ENCODE data around the gene ZAP70. TPM values are rescaled to one million over a fixed set of nuclear protein-coding genes. Genes with fewer than 3 reads are reported as not detected.
A peak's percentile ranks its signal among the peaks of the same experiment; 100 is the strongest.

ZAP70 gene
- 1 to 10 TPM in 1 of 2 donors, under 1 TPM in 1; 0.86 to 1.4 TPM for total RNA-seq

DNA sequence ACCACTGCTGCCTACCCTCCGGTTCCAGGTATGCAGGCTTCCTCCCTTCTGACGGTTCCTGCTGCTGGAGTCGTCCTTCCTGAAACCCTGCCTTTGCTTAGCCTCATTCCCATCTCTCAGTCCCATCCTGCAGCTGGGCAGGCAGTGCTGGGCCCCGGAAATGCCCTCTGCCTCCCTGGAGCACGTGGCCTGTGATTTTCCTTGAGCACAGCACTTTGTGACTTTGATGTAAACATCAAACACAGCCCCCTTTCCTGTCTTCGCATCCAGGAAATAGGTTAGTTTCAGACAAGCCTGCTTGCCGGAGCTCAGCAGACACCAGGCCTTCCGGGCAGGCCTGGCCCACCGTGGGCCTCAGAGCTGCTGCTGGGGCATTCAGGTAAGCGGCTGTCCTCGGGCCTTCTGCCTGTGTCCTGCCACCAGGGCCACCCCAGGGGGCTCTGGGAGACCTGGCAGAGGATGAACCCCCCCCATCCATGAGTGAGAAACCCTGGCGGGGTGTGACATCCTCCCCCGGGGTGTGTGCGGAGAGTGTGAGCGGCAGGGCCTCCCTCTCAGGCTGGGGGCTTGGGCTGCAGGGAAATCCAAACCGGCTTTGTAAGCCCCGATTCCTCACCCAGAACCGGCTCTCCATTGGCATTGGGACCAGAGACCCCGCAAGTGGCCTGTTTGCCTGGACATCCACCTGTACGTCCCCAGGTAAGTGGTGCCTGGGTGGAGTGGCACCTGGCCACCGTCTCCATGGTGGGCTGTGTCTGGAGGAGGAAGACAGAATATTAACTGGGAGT, at the start of gene ZAP70:
ZAP70 (plus strand) TSS at position 281 of the 788 bp plus-strand sequence. CDS start 10,461 bp downstream, outside the sequence.
- H3K4me3 ChIP-seq, result no peak within 1 kb of the TSS
- DNase-seq (ENCODE audit: low spot score), result no peak

DNA sequence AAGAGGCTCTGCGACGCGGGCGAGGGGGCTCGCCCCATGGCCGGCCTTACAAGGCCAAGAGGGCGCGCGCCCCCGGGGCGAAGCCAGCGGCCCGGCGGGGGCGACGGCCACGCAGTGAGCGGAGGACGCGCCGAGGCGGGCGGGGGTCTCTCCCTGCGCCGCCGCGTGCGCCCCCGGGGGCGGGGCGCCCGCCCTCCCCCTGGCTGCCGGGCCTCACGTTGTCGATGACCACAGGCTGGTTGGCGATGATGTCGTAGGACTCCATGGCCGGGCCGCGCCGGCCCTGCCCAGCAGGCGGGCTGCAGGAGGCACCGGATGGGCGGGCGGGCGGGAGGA, 49.8 kb upstream of the ZAP70 start:
- TF ChIP-seq CTCF (IDR thresholded peaks at IDR 0.05), result no peak
- Histone ChIP-seq H3K27ac (peak overlapping the region; percentile 96 to 99), H3K4me1 (peaks cover 0 to 43% of the 10 kb centered on the region in 2 donors), H3K36me3 (peaks cover 12% of the 10 kb centered on the region), H3K4me3 (peak overlapping the region; percentile 59 to 72), H3K9me3 (no peaks in the 10 kb centered on the region), H3K27me3 (no peaks in the 10 kb centered on the region)
- no peak for DNase-seq (ENCODE audit: low spot score)

More for the DNA sequence above, at the start of gene ZAP70:
- Histone ChIP-seq H3K4me1 (no peaks in the 10 kb centered on the region), H3K36me3 (no peaks in the 10 kb centered on the region), H3K27me3 (no peaks in the 10 kb centered on the region), H3K9me3 (no peaks in the 10 kb centered on the region), H3K27ac (no peak within 1 kb of the TSS)
- TF ChIP-seq CTCF (IDR thresholded peaks at IDR 0.05), result no peak

GRCh38 chr2:97663962-97664635, 49.3 kb upstream of the ZAP70 start, which contains the start of gene ACTR1B:
TSS of gene ACTR1B (minus strand) at chr2:97664044. CDS start at chr2:97663890, 154 bp downstream.
- Histone ChIP-seq H3K27me3 (no peaks in the 10 kb centered on the region), H3K4me3 (peak within 1 kb of the TSS; percentile 59 to 72), H3K36me3 (peaks cover 7% of the 10 kb centered on the region), H3K4me1 (peaks cover 0 to 43% of the 10 kb centered on the region in 2 donors), H3K27ac (peak within 1 kb of the TSS; percentile 96 to 99), H3K9me3 (no peaks in the 10 kb centered on the region)
- peak; percentile 99 for DNase-seq (ENCODE audit: low spot score)
- peak; percentile 65 to 68 for TF ChIP-seq CTCF (IDR thresholded peaks at IDR 0.05)

DNA sequence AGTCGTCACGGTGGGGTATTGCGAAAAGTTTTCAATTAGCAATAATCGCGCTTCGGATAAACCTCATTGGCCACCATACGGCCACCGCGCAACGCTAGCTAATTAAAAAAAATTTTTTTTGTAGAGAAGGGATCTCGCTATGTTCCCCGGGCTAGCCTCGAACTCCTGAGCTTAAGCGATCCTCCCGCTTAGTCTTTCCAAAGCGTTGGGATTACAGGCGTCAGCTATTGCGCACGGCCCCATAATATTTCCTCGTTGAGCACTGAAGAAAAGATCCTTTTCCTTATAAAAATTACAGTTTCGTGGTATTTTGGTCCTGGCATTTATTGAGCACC, 48.8 kb upstream of the ZAP70 start:
- no peak for DNase-seq (ENCODE audit: low spot score)
- Histone ChIP-seq H3K36me3 (peaks cover 5% of the 10 kb centered on the region), H3K9me3 (no peaks in the 10 kb centered on the region), H3K4me3 (peak overlapping the region; percentile 59 to 72), H3K27ac (peak overlapping the region; percentile 96 to 99), H3K27me3 (no peaks in the 10 kb centered on the region), H3K4me1 (peaks cover 0 to 43% of the 10 kb centered on the region in 2 donors)
- TF ChIP-seq CTCF (IDR thresholded peaks at IDR 0.05), result peak in 1 of 2 donors; percentile 11

GRCh38 chr2:97669448-97669847, 43.9 kb upstream of the ZAP70 start, which contains the start of gene C2orf92:
TSS of gene C2orf92 (plus strand) at chr2:97669713. CDS start at chr2:97669789, 76 bp downstream.
- H3K27me3 ChIP-seq, result no peaks in the 10 kb centered on the region
- no peak within 1 kb of the TSS for H3K4me3 ChIP-seq
- no peak for TF ChIP-seq CTCF (IDR thresholded peaks at IDR 0.05)
- no peaks in the 10 kb centered on the region for H3K9me3 ChIP-seq
- DNase-seq (ENCODE audit: low spot score), result no peak
- H3K4me1 ChIP-seq, result peaks cover 0 to 7% of the 10 kb centered on the region in 2 donors
- no peak within 1 kb of the TSS for H3K27ac ChIP-seq
- H3K36me3 ChIP-seq, result no peaks in the 10 kb centered on the region

Data from right atrium auricular region (tissue), 2 donors.